Tibial nerve (tissue), 4 donors: ENCODE data around the gene RPS27. TPM values are rescaled to one million over a fixed set of nuclear protein-coding genes. Genes with fewer than 3 reads are reported as not detected.

Experiments
- DNase-seq, 2 donors: peaks; one replicate each; pipeline ENCODE4 v3.0.0-alpha.2; 2019; ENCODE audit warnings: low spot score in 2 of 2
- H3K27ac ChIP-seq, 4 donors: fragments of 200-600 bp; sonication (generic) in 3 of 4; one replicate each; pipeline ENCODE4 v1.5.1; 2017 to 2019; ENCODE audit warnings: mild to moderate bottlenecking in 1 of 4
- H3K27me3 ChIP-seq, 2 donors: fragments of 200-600 bp; sonication (generic) in 1 of 2; one replicate each; pipeline versions ENCODE4 v1.5.1 to v1.6.0; 2017 to 2019
- H3K36me3 ChIP-seq, 3 donors: fragments of 200-600 bp; sonication (generic); one replicate each; pipeline ENCODE4 v1.5.1; 2018 to 2019
- H3K4me1 ChIP-seq, 4 donors: fragments of 200-600 bp; sonication (generic) in 3 of 4; one replicate each; pipeline ENCODE4 v1.5.1; 2017 to 2019
- H3K4me3 ChIP-seq, 4 donors: fragments of 200-600 bp; sonication (generic) in 3 of 4; one replicate each; pipeline ENCODE4 v1.5.1; 2017 to 2019; ENCODE audit warnings: mild to moderate bottlenecking in 1 of 4, moderate library complexity in 1 of 4
- H3K9me3 ChIP-seq, 4 donors: fragments of 200-600 bp; sonication (generic) in 3 of 4; one replicate each; pipeline ENCODE4 v1.5.1; 2017 to 2019
- EP300 ChIP-seq, 2 donors: sonication (generic); formaldehyde crosslinking; IDR thresholded peaks; one replicate each; pipeline ENCODE4 v1.6.1; 2017; ENCODE audit warnings: antibody characterized with exemption in 2 of 2, mild to moderate bottlenecking in 1 of 2
- POLR2A ChIP-seq, 2 donors: fragments of 450-650 bp; IDR thresholded peaks; one replicate each; pipeline ENCODE4 v1.6.1; 2017; ENCODE audit warnings: antibody characterized with exemption in 2 of 2, mild to moderate bottlenecking in 2 of 2, moderate library complexity in 2 of 2
- WGBS, 2 donors: methylation state at CpG; one replicate each; pipeline ENCODE4 v1.1.5; 2018; 5-methylcytosine and 5-hydroxymethylcytosine counted together
- total RNA-seq, 4 donors: library from RNA; depleted of rRNA; stranded (reverse); fragments of >200 nt; gene quantifications; one replicate each; pipeline ENCODE4 v1.1.0, GENCODE V29; 2016
- TF ChIP-seq, protein P1 (sequence below), 5 experiments: fragments of 200-600 bp in 3 of 5; fragments of 450-650 bp in 2 of 5; sonication (generic) in 3 of 5; IDR thresholded peaks; one replicate each; pipeline ENCODE4 v1.5.1; 2016 to 2019; ENCODE audit warnings: antibody characterized with exemption in 5 of 5, mild to moderate bottlenecking in 3 of 5, moderate library complexity in 2 of 5

The RPS27 gene
- total RNA-seq, 4 donors from 2014 or later = 1,383 to 1,928 (median 1,729) TPM

DNA sequence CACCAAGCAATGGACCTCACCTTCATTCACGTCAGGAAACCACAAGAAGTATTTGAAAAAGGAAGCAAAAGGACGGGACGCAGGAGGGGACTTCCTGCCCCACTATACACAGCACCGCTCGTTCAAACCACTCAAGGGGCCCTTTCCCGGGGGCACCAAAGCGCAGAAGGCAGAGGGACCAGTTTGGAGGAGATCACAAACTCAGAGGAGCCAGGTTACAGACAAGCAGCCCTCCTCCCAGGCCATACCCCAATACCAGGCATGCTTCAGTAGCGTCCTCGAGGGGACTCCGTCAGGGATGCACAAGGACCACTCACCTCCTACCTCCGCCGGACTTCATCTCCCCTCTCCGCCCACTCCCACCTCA, 32.8 kb upstream of the RPS27 start:
- H3K27ac ChIP-seq = peak overlapping the region in 3 of 4 donors; percentile 86 to 97 (median 90)
- H3K4me3 ChIP-seq = peak overlapping the region; percentile 66 to 92 (median 74)
- peaks cover 0 to 47% (median 0%) of the 10 kb centered on the region in 3 donors for H3K36me3 ChIP-seq
- no peak for TF ChIP-seq POLR2A (IDR thresholded peaks at IDR 0.05)
- TF ChIP-seq EP300 (IDR thresholded peaks at IDR 0.05) = no peak
- TF ChIP-seq, protein P1, sequence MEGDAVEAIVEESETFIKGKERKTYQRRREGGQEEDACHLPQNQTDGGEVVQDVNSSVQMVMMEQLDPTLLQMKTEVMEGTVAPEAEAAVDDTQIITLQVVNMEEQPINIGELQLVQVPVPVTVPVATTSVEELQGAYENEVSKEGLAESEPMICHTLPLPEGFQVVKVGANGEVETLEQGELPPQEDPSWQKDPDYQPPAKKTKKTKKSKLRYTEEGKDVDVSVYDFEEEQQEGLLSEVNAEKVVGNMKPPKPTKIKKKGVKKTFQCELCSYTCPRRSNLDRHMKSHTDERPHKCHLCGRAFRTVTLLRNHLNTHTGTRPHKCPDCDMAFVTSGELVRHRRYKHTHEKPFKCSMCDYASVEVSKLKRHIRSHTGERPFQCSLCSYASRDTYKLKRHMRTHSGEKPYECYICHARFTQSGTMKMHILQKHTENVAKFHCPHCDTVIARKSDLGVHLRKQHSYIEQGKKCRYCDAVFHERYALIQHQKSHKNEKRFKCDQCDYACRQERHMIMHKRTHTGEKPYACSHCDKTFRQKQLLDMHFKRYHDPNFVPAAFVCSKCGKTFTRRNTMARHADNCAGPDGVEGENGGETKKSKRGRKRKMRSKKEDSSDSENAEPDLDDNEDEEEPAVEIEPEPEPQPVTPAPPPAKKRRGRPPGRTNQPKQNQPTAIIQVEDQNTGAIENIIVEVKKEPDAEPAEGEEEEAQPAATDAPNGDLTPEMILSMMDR (IDR thresholded peaks at IDR 0.05) = no peak
- H3K4me1 ChIP-seq = peaks cover 0 to 74% (median 34%) of the 10 kb centered on the region in 4 donors
- 0% methylated on average over 13 of the region's 13 CpGs for WGBS, 2 donors
- H3K9me3 ChIP-seq = no peaks in the 10 kb centered on the region
- DNase-seq = no peak
- H3K27me3 ChIP-seq = no peaks in the 10 kb centered on the region

DNA sequence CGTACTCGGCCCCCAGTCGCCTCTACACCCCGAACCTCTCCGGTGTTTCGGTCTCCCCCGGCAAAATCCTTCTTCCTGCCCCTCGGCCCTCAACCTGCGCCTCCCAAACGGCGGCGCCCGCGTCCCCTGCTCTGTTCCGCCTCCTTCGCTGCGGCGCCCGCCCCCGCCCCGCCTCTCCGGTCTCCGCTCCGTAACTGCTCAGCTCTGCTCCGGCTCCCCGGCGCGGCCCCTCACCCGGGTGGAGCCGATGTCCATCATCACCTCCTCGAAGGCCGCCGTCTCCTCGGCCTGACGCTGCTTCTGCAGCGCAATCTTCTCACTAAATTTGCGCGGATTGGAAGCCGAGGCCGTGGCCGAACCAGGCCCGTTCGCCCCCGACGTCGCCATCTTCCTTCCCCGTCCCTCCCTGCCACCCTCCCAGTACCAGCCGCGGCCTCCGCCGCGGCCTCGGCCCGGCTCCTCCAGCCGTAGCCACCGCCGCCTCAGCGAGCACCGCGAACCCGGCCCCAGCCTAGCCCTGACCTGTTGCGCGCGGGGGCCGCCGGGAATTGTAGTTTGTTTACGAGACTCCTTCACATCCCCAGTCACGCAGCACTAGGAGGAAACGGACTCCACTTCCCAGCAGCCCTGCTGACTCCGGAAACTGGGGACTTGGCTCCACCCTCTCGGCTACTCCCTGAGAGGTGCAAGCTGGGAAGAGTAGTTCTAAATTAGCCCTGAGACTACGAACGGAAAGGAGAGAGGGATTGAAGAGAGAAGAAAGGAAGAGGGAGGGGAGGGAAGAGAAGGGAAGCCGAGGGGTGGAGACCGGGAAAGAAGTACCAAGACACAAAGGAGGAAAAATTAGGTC, 32.2 kb upstream of the RPS27 start, which contains the start of gene CRTC2:
CRTC2 (minus strand) TSS at position 502 of the 850 bp plus-strand sequence; CDS start at position 387, 115 bp downstream.
- 0 to 1% methylated on average over 55 to 62 of the region's 75 CpGs for WGBS, 2 donors
- H3K4me1 ChIP-seq = peaks cover 0 to 76% (median 35%) of the 10 kb centered on the region in 4 donors

GRCh38 chr1:153958961-153959260, 31.7 kb upstream of the RPS27 start:
- WGBS, 2 donors = 10 to 17% methylated on average over 4 of the region's 4 CpGs

More for the DNA sequence above, 32.2 kb upstream of the RPS27 start, which contains the start of gene CRTC2:
- Histone ChIP-seq H3K9me3 (no peaks in the 10 kb centered on the region), H3K27me3 (no peaks in the 10 kb centered on the region), H3K27ac (peak within 1 kb of the TSS; percentile 64 to 97 (median 88)), H3K4me3 (peak within 1 kb of the TSS; percentile 66 to 92 (median 74)), H3K36me3 (peaks cover 0 to 41% (median 0%) of the 10 kb centered on the region in 3 donors)
- TF ChIP-seq EP300 (IDR thresholded peaks at IDR 0.05) = peak; percentile 80 to 92
- peak; percentile 60 to 79 for TF ChIP-seq POLR2A (IDR thresholded peaks at IDR 0.05)
- TF ChIP-seq, protein P1 (IDR thresholded peaks at IDR 0.05) = peak in 1 of 5 experiments; percentile 1
- peak; percentile 99 for DNase-seq

DNA sequence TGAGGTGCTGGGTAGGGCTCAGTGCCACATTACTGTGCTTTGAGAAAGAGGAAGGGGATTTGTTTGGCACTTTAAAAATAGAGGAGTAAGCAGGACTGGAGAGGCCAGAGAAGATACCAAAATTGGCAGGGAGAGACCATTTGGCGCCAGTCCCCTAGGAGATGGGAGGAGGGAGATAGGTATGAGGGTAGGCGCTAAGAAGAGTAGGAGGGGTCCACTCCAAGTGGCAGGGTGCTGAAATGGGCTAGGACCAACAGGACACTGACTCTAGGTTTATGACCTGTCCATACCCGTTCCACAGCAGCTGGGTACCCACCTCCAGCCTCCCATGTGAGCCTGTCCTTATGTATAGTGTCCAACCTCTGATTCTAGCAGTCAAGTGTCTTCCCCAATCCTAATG, 31.1 kb upstream of the RPS27 start:
- DNase-seq = no peak
- peaks cover 0 to 30% (median 0%) of the 10 kb centered on the region in 3 donors for H3K36me3 ChIP-seq
- no peak overlapping the region for H3K4me3 ChIP-seq
- TF ChIP-seq POLR2A (IDR thresholded peaks at IDR 0.05) (no peak), EP300 (IDR thresholded peaks at IDR 0.05) (no peak)
- TF ChIP-seq, protein P1 (IDR thresholded peaks at IDR 0.05) = no peak
- peak overlapping the region; percentile 64 to 97 (median 88) for H3K27ac ChIP-seq
- H3K4me1 ChIP-seq = peaks cover 0 to 73% (median 37%) of the 10 kb centered on the region in 4 donors
- H3K27me3 ChIP-seq = no peaks in the 10 kb centered on the region
- H3K9me3 ChIP-seq = no peaks in the 10 kb centered on the region
- 65 to 76% methylated on average over 3 of the region's 3 CpGs for WGBS, 2 donors

More at GRCh38 chr1:153958961-153959260, 31.7 kb upstream of the RPS27 start:
- H3K4me1 ChIP-seq = peaks cover 0 to 73% (median 35%) of the 10 kb centered on the region in 4 donors
- H3K27ac ChIP-seq = peak overlapping the region; percentile 64 to 97 (median 88)
- H3K27me3 ChIP-seq = no peaks in the 10 kb centered on the region
- H3K4me3 ChIP-seq = peak overlapping the region in 2 of 4 donors; percentile 72 to 92
- TF ChIP-seq POLR2A (IDR thresholded peaks at IDR 0.05) = no peak
- TF ChIP-seq, protein P1 (IDR thresholded peaks at IDR 0.05) = no peak
- TF ChIP-seq EP300 (IDR thresholded peaks at IDR 0.05) = no peak
- H3K36me3 ChIP-seq = peaks cover 0 to 35% (median 0%) of the 10 kb centered on the region in 3 donors
- H3K9me3 ChIP-seq = no peaks in the 10 kb centered on the region
- DNase-seq = peak in 1 of 2 donors; percentile 18

DNA sequence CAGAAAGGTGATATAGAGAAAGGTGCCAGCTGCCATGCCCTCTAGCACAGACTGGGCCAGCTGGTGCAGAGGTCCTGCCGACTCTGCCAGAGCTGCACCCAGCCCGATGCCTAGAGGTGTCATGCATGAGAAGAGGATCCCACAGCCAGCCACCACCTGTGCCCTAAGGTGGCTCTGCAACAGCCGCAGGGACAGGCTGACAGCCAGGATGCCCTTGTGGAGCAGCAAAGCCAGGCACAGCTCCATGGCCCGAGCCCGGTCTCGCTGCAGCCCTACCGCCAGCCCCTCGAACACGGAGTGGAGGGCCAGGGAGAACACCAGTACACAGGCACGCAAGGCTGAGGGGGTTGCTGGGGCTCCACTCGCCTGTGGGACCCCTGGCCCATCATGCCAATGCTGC, 30.4 kb upstream of the RPS27 start:
- DNase-seq = no peak
- TF ChIP-seq EP300 (IDR thresholded peaks at IDR 0.05) = no peak
- TF ChIP-seq POLR2A (IDR thresholded peaks at IDR 0.05) = no peak
- TF ChIP-seq, protein P1 (IDR thresholded peaks at IDR 0.05) = no peak
- WGBS, 2 donors = 91 to 97% methylated on average over 7 to 9 of the region's 11 CpGs
- Histone ChIP-seq H3K36me3 (peaks cover 0 to 26% (median 0%) of the 10 kb centered on the region in 3 donors), H3K4me1 (peaks cover 0 to 77% (median 40%) of the 10 kb centered on the region in 4 donors), H3K27me3 (no peaks in the 10 kb centered on the region), H3K27ac (peak overlapping the region in 1 of 4 donors; percentile 90), H3K4me3 (no peak overlapping the region), H3K9me3 (no peaks in the 10 kb centered on the region)
